ENCODE results near the gene COPS7B.
A peak's percentile ranks its signal among the peaks of the same experiment; 100 is the strongest.

Gene COPS7B

GRCh38 chr2:231786177-231786916 is at the start of gene COPS7B:
Gene COPS7B (plus strand): TSS chr2:231786445. CDS start chr2:231788571, 2,126 bp downstream.
- H3K4me1 ChIP-seq (ENCODE audit: control insufficient read depth, low read length) = peaks cover 42% of the 10 kb centered on the region
- peak; percentile 89 for TF ChIP-seq CTCF (IDR thresholded peaks at IDR 0.05; ENCODE audit: low read depth, low read length, poor library complexity, severe bottlenecking)
- no peak for TF ChIP-seq EZH2phosphoT487 (IDR thresholded peaks at IDR 0.05; ENCODE audit: borderline replicate concordance, low read length)
- H3K9me3 ChIP-seq (ENCODE audit: control insufficient read depth, insufficient read depth, low read length) = no peaks in the 10 kb centered on the region
- H3K36me3 ChIP-seq (ENCODE audit: control insufficient read depth, low read length) = peaks cover 27% of the 10 kb centered on the region
- peak within 1 kb of the TSS; percentile 92 for H3K4me3 ChIP-seq (ENCODE audit: low read length)
- H3K27ac ChIP-seq (ENCODE audit: low read depth, low read length) = peak within 1 kb of the TSS; percentile 16; the same call in 1 of the 2 replicates
- peaks cover 92% of the 10 kb centered on the region for H3K79me2 ChIP-seq (ENCODE audit: control insufficient read depth, low read length)
- H4K20me1 ChIP-seq (ENCODE audit: control insufficient read depth, insufficient read depth, low read depth, low read length) = peaks cover 10% of the 10 kb centered on the region
- H3F3A ChIP-seq (ENCODE audit: control insufficient read depth, insufficient read depth) = no peaks in the 10 kb centered on the region
- peak within 1 kb of the TSS; percentile 90 for H3K4me2 ChIP-seq (ENCODE audit: low read length)
- no peaks in the 10 kb centered on the region for H3K9me2 ChIP-seq (replicated peaks; ENCODE audit: control insufficient read depth, low read length)
- H3K27me3 ChIP-seq (ENCODE audit: control insufficient read depth, low read length) = no peaks in the 10 kb centered on the region

- no peaks in the 10 kb centered on the region for H4K20me1 ChIP-seq (ENCODE audit: control insufficient read depth, insufficient read depth, low read depth, low read length)
- no peak overlapping the region for H3K4me3 ChIP-seq (ENCODE audit: low read length)
- H3K9me2 ChIP-seq (replicated peaks; ENCODE audit: control insufficient read depth, low read length) = no peaks in the 10 kb centered on the region
- no peak overlapping the region for H3K4me2 ChIP-seq (ENCODE audit: low read length)
- H3K27ac ChIP-seq (ENCODE audit: low read depth, low read length) = no peak overlapping the region
- no peaks in the 10 kb centered on the region for H3F3A ChIP-seq (ENCODE audit: control insufficient read depth, insufficient read depth)
- no peaks in the 10 kb centered on the region for H3K4me1 ChIP-seq (ENCODE audit: control insufficient read depth, low read length)
- peaks cover 11% of the 10 kb centered on the region; the same call in 1 of the 2 replicates for H3K36me3 ChIP-seq (ENCODE audit: control insufficient read depth, low read length)
- no peaks in the 10 kb centered on the region for H3K79me2 ChIP-seq (ENCODE audit: control insufficient read depth, low read length)
- no peak for TF ChIP-seq CTCF (IDR thresholded peaks at IDR 0.05; ENCODE audit: low read depth, low read length, poor library complexity, severe bottlenecking)
- TF ChIP-seq EZH2phosphoT487 (IDR thresholded peaks at IDR 0.05; ENCODE audit: borderline replicate concordance, low read length) = no peak
- no peaks in the 10 kb centered on the region for H3K27me3 ChIP-seq (ENCODE audit: control insufficient read depth, low read length)
- no peaks in the 10 kb centered on the region for H3K9me3 ChIP-seq (ENCODE audit: control insufficient read depth, insufficient read depth, low read length)
Observed at GRCh38 chr2:231737761-231738160, 48.5 kb upstream of the COPS7B start.

GRCh38 chr2:231743376-231744116 is 42.7 kb upstream of the COPS7B start:
- Histone ChIP-seq H3K27ac (ENCODE audit: low read depth, low read length) (no peak overlapping the region), H3K36me3 (ENCODE audit: control insufficient read depth, low read length) (no peaks in the 10 kb centered on the region), H3K79me2 (ENCODE audit: control insufficient read depth, low read length) (no peaks in the 10 kb centered on the region), H3K27me3 (ENCODE audit: control insufficient read depth, low read length) (no peaks in the 10 kb centered on the region), H3K9me3 (ENCODE audit: control insufficient read depth, insufficient read depth, low read length) (no peaks in the 10 kb centered on the region), H4K20me1 (ENCODE audit: control insufficient read depth, insufficient read depth, low read depth, low read length) (no peaks in the 10 kb centered on the region), H3K4me1 (ENCODE audit: control insufficient read depth, low read length) (no peaks in the 10 kb centered on the region), H3K9me2 (replicated peaks; ENCODE audit: control insufficient read depth, low read length) (no peaks in the 10 kb centered on the region), H3F3A (ENCODE audit: control insufficient read depth, insufficient read depth) (no peaks in the 10 kb centered on the region), H3K4me2 (ENCODE audit: low read length) (no peak overlapping the region), H3K4me3 (ENCODE audit: low read length) (no peak overlapping the region)
- TF ChIP-seq EZH2phosphoT487 (IDR thresholded peaks at IDR 0.05; ENCODE audit: borderline replicate concordance, low read length) (no peak), CTCF (IDR thresholded peaks at IDR 0.05; ENCODE audit: low read depth, low read length, poor library complexity, severe bottlenecking) (no peak)
